Small intestine (tissue), 7 donors: ENCODE results near the gene MADD. TPM values are rescaled to one million over a fixed set of nuclear protein-coding genes. Genes with fewer than 3 reads are reported as not detected.

ENCODE experiments used
- DNase-seq, 2 donors: peaks; one replicate each; pipeline versions ENCODE4 v3.0.0 to v3.0.0-alpha.2; 2013
- FAIRE-seq: peaks from 2 replicates; lab custom pipeline; 2012; peaks lifted over from hg19 to GRCh38; lab: Jason Lieb, UNC
- H3K27ac ChIP-seq, 3 donors: one replicate each; pipeline ENCODE4 v1.5.1; 2013; ENCODE audit warnings: low read length in 2 of 3, mild to moderate bottlenecking in 2 of 3, control low read depth in 1 of 3, inconsistent platforms in 1 of 3, low read depth in 1 of 3, moderate library complexity in 1 of 3
- H3K27me3 ChIP-seq, 3 donors: one replicate each; pipeline ENCODE4 v1.6.1; 2013; ENCODE audit warnings: low read length in 3 of 3, inconsistent platforms in 1 of 3; ENCODE audit not compliant: control insufficient read depth in 3 of 3, insufficient read depth in 3 of 3
- H3K36me3 ChIP-seq, 3 donors: one replicate each; pipeline ENCODE4 v1.6.1; 2013; ENCODE audit warnings: low read length in 3 of 3, inconsistent platforms in 1 of 3, low read depth in 1 of 3, mild to moderate bottlenecking in 1 of 3, moderate library complexity in 1 of 3; ENCODE audit not compliant: control insufficient read depth in 3 of 3, insufficient read depth in 2 of 3
- H3K4me1 ChIP-seq, 3 donors: one replicate each; pipeline ENCODE4 v1.6.1; 2013; ENCODE audit warnings: low read length in 2 of 3, inconsistent platforms in 1 of 3, low read depth in 1 of 3, mild to moderate bottlenecking in 1 of 3, moderate library complexity in 1 of 3; ENCODE audit not compliant: control insufficient read depth in 3 of 3, insufficient read depth in 2 of 3
- H3K4me3 ChIP-seq, 3 donors: one replicate each; pipeline ENCODE4 v1.5.1; 2013; ENCODE audit warnings: low read length in 3 of 3, control low read depth in 1 of 3, inconsistent platforms in 1 of 3, low read depth in 1 of 3, mild to moderate bottlenecking in 1 of 3, moderate library complexity in 1 of 3
- H3K9me3 ChIP-seq, 2 donors: one replicate each; pipeline ENCODE4 v1.6.1; 2013; ENCODE audit warnings: low read depth in 1 of 2, low read length in 1 of 2; ENCODE audit not compliant: control insufficient read depth in 2 of 2, insufficient read depth in 1 of 2
- WGBS, 3 donors: extraction: QIAGEN DNeasy Blood & Tissue Kit; methylation state at CpG; one replicate each; pipeline ENCODE4 v1.1.7; 2013; 5-methylcytosine and 5-hydroxymethylcytosine counted together
- polyA plus RNA-seq, 4 donors: library from polyadenylated mRNA; stranded (reverse) in 3 of 4; unstranded in 1 of 4; fragments of 200-250 nt in 3 of 4; fragments of 120-200 nt in 1 of 4; gene quantifications; one replicate each; pipeline versions ENCODE4 v1.2.1 to v1.2.3, GENCODE V29; 2013
- donor health status: healthy with polysubstance abuse.
- donor health status: control.
- donor health status: control.
- donor health status: Bipolar disorder and iron deficiency.
- donor health status: healthy.

MADD gene
- polyA plus RNA-seq, 4 donors, result 19.2 to 45.1 (median 25.8) TPM

DNA sequence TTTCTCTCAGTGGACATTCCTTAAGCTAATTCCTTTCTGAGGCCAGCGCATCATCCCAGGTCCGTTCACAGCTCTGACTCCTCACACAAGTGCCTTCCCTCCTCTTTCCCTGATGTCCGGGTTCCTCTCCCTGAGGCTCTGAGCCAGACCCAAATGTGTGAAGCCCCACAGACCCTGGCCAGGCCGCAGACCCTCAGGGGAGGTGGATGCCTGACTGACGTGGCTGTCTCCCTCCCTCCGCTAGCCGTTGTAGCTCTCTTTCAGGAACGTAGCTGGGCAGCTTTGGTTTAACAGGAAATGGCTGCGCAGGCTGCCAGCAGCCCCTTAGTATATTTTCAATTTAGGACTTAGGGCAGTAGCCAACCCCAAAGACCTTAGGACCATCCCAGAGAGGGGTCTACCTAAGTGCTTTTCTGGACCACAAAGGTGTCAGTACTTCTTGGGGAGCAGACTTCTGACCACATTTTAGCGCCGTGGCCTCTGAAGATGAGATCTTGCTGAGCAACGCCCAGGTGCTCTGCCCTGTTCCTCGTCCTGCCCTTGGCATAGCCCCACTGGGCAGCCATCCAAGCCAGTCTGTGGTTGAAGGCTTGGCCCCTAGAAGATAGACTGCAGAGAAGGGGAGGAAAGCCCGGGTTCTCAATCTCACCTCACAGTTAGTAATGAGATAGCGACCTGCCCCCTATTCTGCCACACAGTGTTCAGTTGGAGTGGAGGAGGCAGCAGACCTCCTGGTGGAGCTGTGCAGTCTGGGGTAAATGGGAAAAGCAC lies 55.5 kb downstream of the MADD start:
- H3K36me3 ChIP-seq, result peaks cover 15 to 32% (median 26%) of the 10 kb centered on the region in 3 donors
- WGBS, 3 donors, result 71 to 76% (median 71%) methylated on average over 15 of the region's 15 CpGs
- FAIRE-seq, result no peak
- H3K27ac ChIP-seq, result no peak overlapping the region
- no peaks in the 10 kb centered on the region for H3K9me3 ChIP-seq
- H3K4me1 ChIP-seq, result no peaks in the 10 kb centered on the region
- no peaks in the 10 kb centered on the region for H3K27me3 ChIP-seq
- no peak overlapping the region for H3K4me3 ChIP-seq
- no peak for DNase-seq

DNA sequence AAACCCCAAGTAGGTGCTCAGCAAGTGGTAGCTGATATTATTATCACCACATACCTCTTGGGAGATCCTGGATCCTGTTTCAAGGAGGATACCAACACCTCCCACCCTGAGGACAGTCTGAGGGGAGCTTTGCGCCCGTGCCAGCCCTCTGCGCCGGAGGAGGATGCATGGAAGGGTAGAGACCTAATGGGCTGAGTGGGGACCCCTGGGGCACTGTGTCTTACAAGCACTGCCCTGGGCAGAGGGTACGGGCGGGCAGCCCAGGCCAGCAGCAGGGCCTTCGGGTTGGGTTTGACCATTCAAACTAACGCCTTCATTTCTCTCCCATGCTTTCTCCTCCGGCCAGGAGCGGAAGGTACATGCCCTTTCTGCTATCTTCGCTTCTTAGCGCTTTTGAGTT lies 56.3 kb downstream of the MADD start:
- FAIRE-seq, result no peak

DNA sequence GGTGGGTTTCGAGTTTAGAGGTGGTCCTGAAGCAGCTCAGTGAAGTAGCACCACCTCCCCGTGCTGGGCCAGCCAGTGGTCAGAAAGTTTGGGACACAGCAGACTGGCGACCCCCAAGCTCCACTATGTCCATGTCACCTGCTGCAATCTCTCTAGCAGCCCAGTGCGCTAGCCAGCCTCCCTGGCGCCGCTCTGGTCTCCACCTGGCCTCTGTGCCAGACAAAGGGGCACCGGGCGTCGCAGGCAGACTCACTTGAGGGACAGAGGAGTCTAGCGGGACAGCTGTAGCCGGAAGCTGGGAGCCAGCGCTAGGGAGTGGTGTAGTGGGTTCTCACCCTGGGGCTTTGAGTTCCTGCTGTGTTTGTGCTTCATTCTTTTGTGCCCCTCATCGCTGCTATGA lies 57.1 kb downstream of the MADD start:
- Histone ChIP-seq H3K4me3 (no peak overlapping the region), H3K36me3 (peaks cover 20 to 31% (median 29%) of the 10 kb centered on the region in 3 donors), H3K4me1 (peaks cover 0 to 8% (median 2%) of the 10 kb centered on the region in 3 donors), H3K9me3 (no peaks in the 10 kb centered on the region), H3K27ac (no peak overlapping the region), H3K27me3 (no peaks in the 10 kb centered on the region)
- no peak for FAIRE-seq
- 89 to 93% (median 91%) methylated on average over 13 of the region's 13 CpGs for WGBS, 3 donors
- DNase-seq, result no peak

More for the DNA sequence above, 56.3 kb downstream of the MADD start:
- H3K4me3 ChIP-seq, result no peak overlapping the region
- no peak overlapping the region for H3K27ac ChIP-seq
- peaks cover 16 to 32% (median 29%) of the 10 kb centered on the region in 3 donors for H3K36me3 ChIP-seq
- no peaks in the 10 kb centered on the region for H3K4me1 ChIP-seq
- DNase-seq, result no peak
- H3K9me3 ChIP-seq, result no peaks in the 10 kb centered on the region
- 97 to 100% (median 98%) methylated on average over 12 of the region's 12 CpGs for WGBS, 3 donors
- H3K27me3 ChIP-seq, result no peaks in the 10 kb centered on the region

DNA sequence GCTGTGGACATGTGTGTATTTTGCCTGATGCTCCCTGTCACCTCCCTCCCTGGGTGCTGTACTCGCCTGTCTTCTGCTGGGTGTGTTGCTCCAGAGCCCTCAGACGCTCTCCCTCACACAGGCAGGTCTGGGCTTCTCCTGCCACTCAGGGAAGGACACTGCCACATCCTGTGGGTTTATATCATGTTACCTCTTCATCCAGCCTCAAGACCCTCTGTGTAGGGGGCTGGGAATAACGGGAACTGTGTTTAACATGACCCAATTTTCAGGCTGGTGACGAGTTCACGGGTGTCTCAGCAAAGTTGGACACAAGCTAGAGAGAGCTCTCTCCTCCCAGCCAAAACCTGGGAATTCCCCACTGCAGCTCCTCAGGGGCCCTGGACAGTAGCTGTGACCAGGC lies 58.0 kb downstream of the MADD start:
- no peak for DNase-seq
- FAIRE-seq, result no peak
- Histone ChIP-seq H3K9me3 (no peaks in the 10 kb centered on the region), H3K36me3 (peaks cover 14 to 31% (median 29%) of the 10 kb centered on the region in 3 donors), H3K4me3 (no peak overlapping the region), H3K27ac (no peak overlapping the region), H3K27me3 (no peaks in the 10 kb centered on the region), H3K4me1 (peaks cover 0 to 13% (median 2%) of the 10 kb centered on the region in 3 donors)
- 94 to 96% (median 95%) methylated on average over 5 of the region's 5 CpGs for WGBS, 3 donors

DNA sequence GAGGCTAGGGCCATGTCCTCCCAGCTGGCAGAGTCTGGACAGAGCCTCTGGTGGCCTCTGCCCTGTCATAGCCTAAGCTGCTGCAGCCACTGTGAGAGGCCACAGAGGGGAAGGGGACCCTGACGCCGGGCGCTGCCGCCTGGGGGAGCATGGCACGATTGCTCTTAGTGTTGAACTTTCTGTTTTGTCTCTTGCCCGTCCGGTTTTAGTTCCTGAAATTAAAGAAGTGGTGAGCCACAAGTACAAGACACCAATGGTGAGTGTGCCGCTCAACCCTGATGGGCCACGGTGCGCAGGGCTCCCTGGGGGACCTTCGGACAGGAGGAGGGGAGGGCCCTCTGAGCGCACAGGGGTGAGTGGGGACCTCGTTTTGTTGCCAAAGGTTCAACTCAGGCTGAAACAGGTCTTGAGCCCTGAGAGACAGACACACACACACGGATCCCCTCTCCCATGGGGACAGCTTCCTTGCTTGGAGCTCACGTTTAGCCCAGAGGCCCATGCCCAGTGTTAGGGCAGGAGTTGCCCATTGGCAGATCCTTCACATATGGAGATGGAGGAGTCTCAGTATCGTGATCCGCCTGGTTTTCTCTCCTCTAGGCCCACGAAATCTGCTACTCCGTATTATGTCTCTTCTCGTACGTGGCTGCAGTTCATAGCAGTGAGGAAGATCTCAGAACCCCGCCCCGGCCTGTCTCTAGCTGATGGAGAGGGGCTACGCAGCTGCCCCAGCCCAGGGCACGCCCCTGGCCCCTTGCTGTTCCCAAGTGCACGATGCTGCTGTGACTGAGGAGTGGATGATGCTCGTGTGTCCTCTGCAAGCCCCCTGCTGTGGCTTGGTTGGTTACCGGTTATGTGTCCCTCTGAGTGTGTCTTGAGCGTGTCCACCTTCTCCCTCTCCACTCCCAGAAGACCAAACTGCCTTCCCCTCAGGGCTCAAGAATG lies 58.8 kb downstream of the MADD start:
- Histone ChIP-seq H3K36me3 (peaks cover 7 to 31% (median 29%) of the 10 kb centered on the region in 3 donors), H3K4me3 (no peak overlapping the region), H3K4me1 (peaks cover 0 to 13% (median 2%) of the 10 kb centered on the region in 3 donors), H3K27me3 (no peaks in the 10 kb centered on the region), H3K27ac (no peak overlapping the region), H3K9me3 (no peaks in the 10 kb centered on the region)
- WGBS, 3 donors, result 88 to 90% (median 88%) methylated on average over 29 of the region's 29 CpGs
- DNase-seq (no peak), FAIRE-seq (no peak)

DNA sequence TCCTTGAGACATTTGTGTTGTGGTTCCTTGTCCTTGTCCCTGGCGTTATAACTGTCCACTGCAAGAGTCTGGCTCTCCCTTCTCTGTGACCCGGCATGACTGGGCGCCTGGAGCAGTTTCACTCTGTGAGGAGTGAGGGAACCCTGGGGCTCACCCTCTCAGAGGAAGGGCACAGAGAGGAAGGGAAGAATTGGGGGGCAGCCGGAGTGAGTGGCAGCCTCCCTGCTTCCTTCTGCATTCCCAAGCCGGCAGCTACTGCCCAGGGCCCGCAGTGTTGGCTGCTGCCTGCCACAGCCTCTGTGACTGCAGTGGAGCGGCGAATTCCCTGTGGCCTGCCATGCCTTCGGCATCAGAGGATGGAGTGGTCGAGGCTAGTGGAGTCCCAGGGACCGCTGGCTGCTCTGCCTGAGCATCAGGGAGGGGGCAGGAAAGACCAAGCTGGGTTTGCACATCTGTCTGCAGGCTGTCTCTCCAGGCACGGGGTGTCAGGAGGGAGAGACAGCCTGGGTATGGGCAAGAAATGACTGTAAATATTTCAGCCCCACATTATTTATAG lies 59.6 kb downstream of the MADD start:
- H3K36me3 ChIP-seq, result peaks cover 7 to 31% (median 29%) of the 10 kb centered on the region in 3 donors
- H3K4me3 ChIP-seq, result no peak overlapping the region
- no peaks in the 10 kb centered on the region for H3K9me3 ChIP-seq
- no peak overlapping the region for H3K27ac ChIP-seq
- H3K4me1 ChIP-seq, result peaks cover 0 to 13% (median 2%) of the 10 kb centered on the region in 3 donors
- no peaks in the 10 kb centered on the region for H3K27me3 ChIP-seq
- WGBS, 3 donors, result 82 to 91% (median 89%) methylated on average over 12 of the region's 12 CpGs
- no peak for DNase-seq
- FAIRE-seq, result no peak

DNA sequence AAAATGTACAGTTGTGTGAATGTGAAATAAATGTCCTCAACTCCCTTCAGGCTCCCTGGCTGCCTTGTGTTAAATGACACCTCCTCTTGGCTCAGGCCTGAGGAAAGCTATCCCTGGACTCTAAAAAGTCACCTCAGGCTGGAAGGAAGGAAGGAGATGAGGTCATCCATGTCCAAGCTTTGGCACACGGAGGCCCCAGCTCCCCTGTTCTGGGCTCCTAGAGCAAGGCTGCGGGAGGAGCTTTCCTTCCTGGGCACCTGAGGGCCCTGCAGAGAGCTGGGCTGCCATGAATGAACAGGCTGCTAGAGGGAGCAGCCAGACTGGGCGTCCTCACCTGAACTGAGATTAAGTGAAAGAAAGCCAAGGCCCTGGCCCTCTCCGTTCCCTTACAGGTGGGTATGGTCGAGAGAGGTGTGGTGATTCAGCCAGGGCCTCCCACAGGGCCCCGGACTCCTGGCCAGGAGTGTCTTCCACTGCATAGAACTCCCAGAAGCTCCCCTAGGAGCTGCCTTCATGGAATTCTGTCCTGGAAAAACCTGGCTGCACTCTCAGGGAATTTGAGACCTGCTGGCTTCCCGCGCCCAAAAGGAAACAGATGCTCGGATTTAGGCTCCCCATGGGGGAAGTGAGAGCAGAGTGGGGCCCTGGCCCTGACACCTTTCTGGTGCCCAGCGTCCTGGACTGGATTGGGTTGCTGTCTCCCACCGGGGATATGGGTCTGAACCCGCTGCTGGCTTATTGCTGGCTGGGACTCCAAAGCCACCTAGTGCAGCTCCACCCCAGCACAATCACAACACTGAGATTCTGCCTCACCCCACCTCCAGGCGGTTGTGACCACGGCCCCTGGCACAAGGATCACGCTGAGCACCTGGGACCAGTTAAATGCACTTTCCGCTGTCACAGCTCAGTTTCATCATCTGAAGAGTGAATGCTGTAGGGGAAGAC lies 60.3 kb downstream of the MADD start:
- no peak for FAIRE-seq
- H3K4me3 ChIP-seq, result no peak overlapping the region
- H3K9me3 ChIP-seq, result no peaks in the 10 kb centered on the region
- peak overlapping the region in 1 of 3 donors; percentile 23 for H3K27ac ChIP-seq
- peak in 1 of 2 donors; percentile 6 for DNase-seq
- H3K27me3 ChIP-seq, result no peaks in the 10 kb centered on the region
- WGBS, 3 donors, result 64 to 74% (median 68%) methylated on average over 16 of the region's 16 CpGs
- peaks cover 0 to 13% (median 2%) of the 10 kb centered on the region in 3 donors for H3K4me1 ChIP-seq
- H3K36me3 ChIP-seq, result peaks cover 7 to 26% (median 25%) of the 10 kb centered on the region in 3 donors
